GM12878 (cell line): Measurements from ENCODE around the gene RAB3B. TPM values are rescaled to one million over a fixed set of nuclear protein-coding genes. Genes with fewer than 3 reads are reported as not detected.
A peak's percentile ranks its signal among the peaks of the same experiment; 100 is the strongest.

Experiments
- BHLHE40 ChIP-seq, 2 experiments: fragments of 450-650 bp in 1 of 2; IDR thresholded peaks; 2 replicates each; pipeline ENCODE4 v1.6.1; 2011 to 2017; ENCODE audit warnings: low read depth in 2 of 2, borderline replicate concordance in 1 of 2, improper control_type of control experiment in 1 of 2, low read length in 1 of 2, mild to moderate bottlenecking in 1 of 2
- BMI1 ChIP-seq: fragments of 450-650 bp; IDR thresholded peaks from 2 replicates; pipeline ENCODE4 v1.6.1; 2016; ENCODE audit warnings: mild to moderate bottlenecking, moderate library complexity, borderline replicate concordance
- DPF2 ChIP-seq: fragments of 450-650 bp; IDR thresholded peaks from 2 replicates; pipeline ENCODE4 v1.6.1; 2017; ENCODE audit warnings: mild to moderate bottlenecking
- EP300 ChIP-seq, 2 experiments: fragments of 150-350 bp in 1 of 2; IDR thresholded peaks; 2 replicates each; pipeline ENCODE4 v1.6.1; 2011 to 2012; ENCODE audit warnings: low read depth in 2 of 2, low read length in 2 of 2, borderline replicate concordance in 1 of 2, improper control_type of control experiment in 1 of 2, inconsistent platforms in 1 of 2; ENCODE audit not compliant: control insufficient read depth in 1 of 2
- ESRRA ChIP-seq: IDR thresholded peaks from 2 replicates; pipeline ENCODE4 v1.6.1; 2012; ENCODE audit warnings: mild to moderate bottlenecking, low read length, improper control_type of control experiment
- ETV6 ChIP-seq, 2 experiments: fragments of 450-650 bp in 1 of 2; IDR thresholded peaks in 1 of 2; conservative IDR thresholded peaks in 1 of 2; 2 replicates each; pipeline ENCODE4 v1.6.1; 2014; ENCODE audit warnings: antibody characterized with exemption in 1 of 2, borderline replicate concordance in 1 of 2, low read depth in 1 of 2, mild to moderate bottlenecking in 1 of 2, moderate library complexity in 1 of 2
- IRF4 ChIP-seq: IDR thresholded peaks from 2 replicates; pipeline ENCODE4 v1.6.1; 2011; ENCODE audit warnings: low read depth, low read length
- JUND ChIP-seq: IDR thresholded peaks from 2 replicates; pipeline ENCODE4 v1.6.1; 2012; ENCODE audit warnings: low read depth, mild to moderate bottlenecking, low read length, improper control_type of control experiment, moderate library complexity
- MXI1 ChIP-seq: fragments of 150-350 bp; IDR thresholded peaks from 2 replicates; pipeline ENCODE4 v1.6.1; 2011; ENCODE audit warnings: low read depth, mild to moderate bottlenecking, inconsistent platforms, low read length, improper control_type of control experiment
- NFXL1 ChIP-seq: fragments of 450-650 bp; IDR thresholded peaks from 2 replicates; pipeline ENCODE4 v1.6.1; 2017; ENCODE audit warnings: antibody characterized with exemption, mild to moderate bottlenecking, borderline replicate concordance
- NFYA ChIP-seq: IDR thresholded peaks from 2 replicates; pipeline ENCODE4 v1.6.1; 2011; ENCODE audit warnings: low read depth, mild to moderate bottlenecking, low read length, improper control_type of control experiment, borderline replicate concordance
- NR2C2 ChIP-seq: IDR thresholded peaks from 2 replicates; pipeline ENCODE4 v1.6.1; 2011; ENCODE audit warnings: borderline replicate concordance, low read depth; ENCODE audit not compliant: control insufficient read depth, insufficient read length
- POLR2AphosphoS5 ChIP-seq: IDR thresholded peaks from 2 replicates; pipeline ENCODE4 v1.6.1; 2011; ENCODE audit warnings: mild to moderate bottlenecking, low read length, inconsistent platforms
- POU2F2 ChIP-seq: IDR thresholded peaks from 3 replicates; pipeline ENCODE4 v1.6.1; 2011; ENCODE audit warnings: low read depth, mild to moderate bottlenecking, low read length, borderline replicate concordance
- RB1 ChIP-seq: fragments of 450-650 bp; formaldehyde crosslinking; IDR thresholded peaks from 2 replicates; pipeline ENCODE4 v1.6.1; 2017; ENCODE audit warnings: mild to moderate bottlenecking, borderline replicate concordance
- RELA ChIP-seq: fragments of 450-650 bp; IDR thresholded peaks from 2 replicates; pipeline ENCODE4 v1.8.0; 2014; ENCODE audit warnings: borderline replicate concordance; ENCODE audit not compliant: partially characterized antibody
- SREBF2 ChIP-seq: IDR thresholded peaks from 2 replicates; pipeline ENCODE4 v1.6.1; 2012; ENCODE audit warnings: mild to moderate bottlenecking, low read length
- SUZ12 ChIP-seq: fragments of 200-600 bp; sonication (generic); IDR thresholded peaks from one replicate; pipeline ENCODE4 v1.6.1; 2018; ENCODE audit warnings: antibody characterized with exemption, mild to moderate bottlenecking; ENCODE audit not compliant: unreplicated experiment
- TAF1 ChIP-seq: IDR thresholded peaks from 2 replicates; pipeline ENCODE4 v1.6.1; 2011; ENCODE audit warnings: mild to moderate bottlenecking, low read depth, low read length, borderline replicate concordance
- ZBED1 ChIP-seq: IDR thresholded peaks from 2 replicates; pipeline ENCODE4 v1.6.1; 2016; ENCODE audit warnings: borderline replicate concordance
- ZNF207 ChIP-seq: fragments of 450-650 bp; IDR thresholded peaks from 2 replicates; pipeline ENCODE4 v1.6.1; 2014; ENCODE audit warnings: antibody characterized with exemption, mild to moderate bottlenecking, borderline replicate concordance
- polyA plus RNA-seq, 11 experiments: library from polyadenylated mRNA; depleted of rRNA in 4 of 11; unstranded in 6 of 11; stranded (reverse) in 5 of 11; fragments of >200 nt; fragmentation: Nextera tagmentation in 4 of 11; fragmentation: Illumina TruSeq in 1 of 11; extraction: Ambion mirVana in 4 of 11; extraction: Trizol in 1 of 11; gene quantifications; 1 replicate in 1 of 11; 2 replicates in 10 of 11; pipeline versions ENCODE4 v1.2.1 to v1.2.3, GENCODE V29; 2011 to 2016; ENCODE audit warnings: inconsistent platforms in 2 of 11, missing spikeins in 2 of 11, low read depth in 1 of 11
- total RNA-seq, 4 experiments: library from RNA; depleted of rRNA in 3 of 4; stranded (reverse); fragments of >200 nt in 3 of 4; fragmentation: Illumina TruSeq in 1 of 4; extraction: Trizol in 1 of 4; gene quantifications; 2 replicates each; pipeline versions ENCODE4 v1.2.1 to v1.2.3, GENCODE V29; 2013 to 2021
- TF ChIP-seq, protein P1 (sequence below): fragments of 450-650 bp; formaldehyde crosslinking; IDR thresholded peaks from 2 replicates; pipeline ENCODE4 v1.4.0; 2022; ENCODE audit warnings: mild to moderate bottlenecking, moderate library complexity
- TF ChIP-seq, protein P2 (sequence below): fragments of 450-650 bp; IDR thresholded peaks from 2 replicates; pipeline ENCODE4 v1.6.1; 2017; ENCODE audit warnings: borderline replicate concordance
- TF ChIP-seq, protein P3 (sequence below): fragments of 450-650 bp; formaldehyde crosslinking; IDR thresholded peaks from 2 replicates; pipeline ENCODE4 v1.5.0; 2022; ENCODE audit warnings: mild to moderate bottlenecking, missing genetic modification characterization

The RAB3B gene
- total and polyA plus RNA-seq, 10 of the 15 experiments (the other 5 are each of a cell fraction or from before 2014, with no cell fraction given) = 0.05 to 0.32 (median 0.24) TPM

DNA sequence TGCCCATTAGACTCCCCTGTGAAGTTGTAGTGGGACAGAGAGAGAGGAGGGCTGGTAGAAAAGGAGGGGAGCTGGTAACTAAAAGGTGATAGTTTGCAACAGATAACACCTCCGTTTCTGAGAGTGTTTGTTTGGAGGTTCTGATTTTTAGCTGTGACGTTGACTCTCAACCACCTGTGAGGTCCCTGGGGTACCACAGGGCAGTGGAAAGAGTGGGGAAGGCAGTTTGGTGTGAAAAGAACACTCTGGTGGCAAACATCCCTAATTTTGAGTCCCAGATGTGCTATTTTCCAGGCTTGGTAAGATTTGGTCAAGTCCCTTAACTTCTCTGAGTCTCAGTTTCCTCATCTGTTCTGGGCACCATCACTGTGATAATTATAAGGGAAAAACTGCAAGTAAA, 29.3 kb downstream of the RAB3B start (continued):
- TF ChIP-seq, protein P1, sequence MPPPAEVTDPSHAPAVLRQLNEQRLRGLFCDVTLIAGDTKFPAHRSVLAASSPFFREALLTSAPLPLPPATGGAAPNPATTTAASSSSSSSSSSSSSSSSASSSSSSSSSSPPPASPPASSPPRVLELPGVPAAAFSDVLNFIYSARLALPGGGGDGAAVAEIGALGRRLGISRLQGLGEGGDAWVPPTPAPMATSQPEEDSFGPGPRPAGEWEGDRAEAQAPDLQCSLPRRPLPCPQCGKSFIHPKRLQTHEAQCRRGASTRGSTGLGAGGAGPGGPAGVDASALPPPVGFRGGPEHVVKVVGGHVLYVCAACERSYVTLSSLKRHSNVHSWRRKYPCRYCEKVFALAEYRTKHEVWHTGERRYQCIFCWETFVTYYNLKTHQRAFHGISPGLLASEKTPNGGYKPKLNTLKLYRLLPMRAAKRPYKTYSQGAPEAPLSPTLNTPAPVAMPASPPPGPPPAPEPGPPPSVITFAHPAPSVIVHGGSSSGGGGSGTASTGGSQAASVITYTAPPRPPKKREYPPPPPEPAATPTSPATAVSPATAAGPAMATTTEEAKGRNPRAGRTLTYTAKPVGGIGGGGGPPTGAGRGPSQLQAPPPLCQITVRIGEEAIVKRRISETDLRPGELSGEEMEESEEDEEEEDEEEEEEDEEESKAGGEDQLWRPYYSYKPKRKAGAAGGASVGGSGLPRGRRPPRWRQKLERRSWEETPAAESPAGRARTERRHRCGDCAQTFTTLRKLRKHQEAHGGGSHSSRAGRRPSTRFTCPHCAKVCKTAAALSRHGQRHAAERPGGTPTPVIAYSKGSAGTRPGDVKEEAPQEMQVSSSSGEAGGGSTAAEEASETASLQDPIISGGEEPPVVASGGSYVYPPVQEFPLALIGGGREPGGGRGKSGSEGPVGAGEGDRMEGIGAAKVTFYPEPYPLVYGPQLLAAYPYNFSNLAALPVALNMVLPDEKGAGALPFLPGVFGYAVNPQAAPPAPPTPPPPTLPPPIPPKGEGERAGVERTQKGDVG = no peak
- TF ChIP-seq DPF2 (peak; percentile 50), BMI1 (0 out of 2 replicates have a peak, but pooled peaks have one; percentile 13), RELA (no peak), NFYA (no peak), ZNF207 (no peak), BHLHE40 (IDR thresholded peaks at IDR 0.05; ENCODE audit: borderline replicate concordance in 1 of 2, low read depth in 2 of 2, low read length in 1 of 2) (no peak; a peak in 1 of 4 replicates), EP300 (IDR thresholded peaks at IDR 0.05; ENCODE audit: borderline replicate concordance in 1 of 2, control insufficient read depth in 1 of 2, low read depth in 2 of 2, low read length in 2 of 2) (peak; percentile 41 to 71; a peak in 2 of 4 replicates), RB1 (no peak), ZBED1 (no peak), SREBF2 (no peak), NFXL1 (no peak), JUND (no peak), POLR2AphosphoS5 (no peak), ESRRA (no peak), MXI1 (no peak), POU2F2 (no peak), TAF1 (no peak), NR2C2 (no peak), SUZ12 (no peak), ETV6 (conservative IDR thresholded peaks at IDR 0.05 in 1 of 2, IDR thresholded peaks at IDR 0.05 in 1 of 2; ENCODE audit: borderline replicate concordance in 1 of 2, low read depth in 1 of 2) (no peak), IRF4 (no peak)
- TF ChIP-seq, protein P2, sequence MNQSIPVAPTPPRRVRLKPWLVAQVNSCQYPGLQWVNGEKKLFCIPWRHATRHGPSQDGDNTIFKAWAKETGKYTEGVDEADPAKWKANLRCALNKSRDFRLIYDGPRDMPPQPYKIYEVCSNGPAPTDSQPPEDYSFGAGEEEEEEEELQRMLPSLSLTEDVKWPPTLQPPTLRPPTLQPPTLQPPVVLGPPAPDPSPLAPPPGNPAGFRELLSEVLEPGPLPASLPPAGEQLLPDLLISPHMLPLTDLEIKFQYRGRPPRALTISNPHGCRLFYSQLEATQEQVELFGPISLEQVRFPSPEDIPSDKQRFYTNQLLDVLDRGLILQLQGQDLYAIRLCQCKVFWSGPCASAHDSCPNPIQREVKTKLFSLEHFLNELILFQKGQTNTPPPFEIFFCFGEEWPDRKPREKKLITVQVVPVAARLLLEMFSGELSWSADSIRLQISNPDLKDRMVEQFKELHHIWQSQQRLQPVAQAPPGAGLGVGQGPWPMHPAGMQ = no peak
- TF ChIP-seq, protein P3, sequence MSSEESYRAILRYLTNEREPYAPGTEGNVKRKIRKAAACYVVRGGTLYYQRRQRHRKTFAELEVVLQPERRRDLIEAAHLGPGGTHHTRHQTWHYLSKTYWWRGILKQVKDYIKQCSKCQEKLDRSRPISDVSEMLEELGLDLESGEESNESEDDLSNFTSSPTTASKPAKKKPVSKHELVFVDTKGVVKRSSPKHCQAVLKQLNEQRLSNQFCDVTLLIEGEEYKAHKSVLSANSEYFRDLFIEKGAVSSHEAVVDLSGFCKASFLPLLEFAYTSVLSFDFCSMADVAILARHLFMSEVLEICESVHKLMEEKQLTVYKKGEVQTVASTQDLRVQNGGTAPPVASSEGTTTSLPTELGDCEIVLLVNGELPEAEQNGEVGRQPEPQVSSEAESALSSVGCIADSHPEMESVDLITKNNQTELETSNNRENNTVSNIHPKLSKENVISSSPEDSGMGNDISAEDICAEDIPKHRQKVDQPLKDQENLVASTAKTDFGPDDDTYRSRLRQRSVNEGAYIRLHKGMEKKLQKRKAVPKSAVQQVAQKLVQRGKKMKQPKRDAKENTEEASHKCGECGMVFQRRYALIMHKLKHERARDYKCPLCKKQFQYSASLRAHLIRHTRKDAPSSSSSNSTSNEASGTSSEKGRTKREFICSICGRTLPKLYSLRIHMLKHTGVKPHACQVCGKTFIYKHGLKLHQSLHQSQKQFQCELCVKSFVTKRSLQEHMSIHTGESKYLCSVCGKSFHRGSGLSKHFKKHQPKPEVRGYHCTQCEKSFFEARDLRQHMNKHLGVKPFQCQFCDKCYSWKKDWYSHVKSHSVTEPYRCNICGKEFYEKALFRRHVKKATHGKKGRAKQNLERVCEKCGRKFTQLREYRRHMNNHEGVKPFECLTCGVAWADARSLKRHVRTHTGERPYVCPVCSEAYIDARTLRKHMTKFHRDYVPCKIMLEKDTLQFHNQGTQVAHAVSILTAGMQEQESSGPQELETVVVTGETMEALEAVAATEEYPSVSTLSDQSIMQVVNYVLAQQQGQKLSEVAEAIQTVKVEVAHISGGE (CRISPR knock-in tag) = no peak
